AG08395 (cell line): Measurements from ENCODE around the gene ATP2A3.

ENCODE experiments used
- DNase-seq: peaks from one replicate; pipeline ENCODE4 v3.0.0; 2012; ENCODE audit warnings: mixed read lengths, low spot score

Gene ATP2A3

DNA sequence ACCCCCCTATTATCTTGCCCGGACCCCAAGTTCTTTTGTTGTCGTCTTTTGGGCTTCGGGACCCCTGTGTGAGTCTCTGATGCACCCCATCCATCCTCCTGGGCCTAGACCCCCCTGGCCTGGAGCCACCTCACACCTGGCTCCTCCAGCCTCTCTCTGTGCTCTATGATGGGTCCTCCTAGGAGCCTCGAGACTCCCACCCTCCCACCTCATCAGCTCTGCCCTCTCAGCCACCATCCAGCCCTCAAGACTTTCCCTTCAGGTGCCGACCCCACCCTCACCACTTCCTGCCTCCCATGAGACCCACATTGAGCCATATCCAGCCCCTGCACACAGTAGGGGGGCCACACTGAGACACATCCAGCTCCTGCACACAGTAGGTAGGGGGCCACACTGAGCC lies 8.7 kb upstream of the ATP2A3 start:
- DNase-seq = no peak

DNA sequence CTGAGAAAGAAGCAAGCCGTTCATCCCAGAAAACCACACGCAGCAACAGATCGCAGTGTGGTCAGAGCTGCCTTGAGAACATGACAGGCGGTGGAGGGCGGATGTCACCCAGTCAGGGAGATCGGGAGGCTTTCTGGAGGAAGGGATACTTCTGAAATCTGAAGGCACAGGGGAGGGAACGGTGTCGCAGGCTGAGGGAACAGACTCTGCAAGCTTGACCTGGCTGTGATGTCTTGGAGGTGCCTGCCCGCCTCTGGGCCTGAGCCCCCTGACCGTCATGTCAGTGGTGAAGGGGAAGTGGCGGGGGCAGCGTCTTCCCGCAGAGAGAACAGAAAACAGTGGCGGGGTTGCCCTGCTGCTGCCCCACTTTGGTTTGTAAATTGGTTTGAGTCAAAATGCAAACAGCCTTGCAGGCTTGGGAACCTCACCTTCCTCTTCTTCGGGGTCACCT lies 8.1 kb upstream of the ATP2A3 start:
- no peak for DNase-seq

DNA sequence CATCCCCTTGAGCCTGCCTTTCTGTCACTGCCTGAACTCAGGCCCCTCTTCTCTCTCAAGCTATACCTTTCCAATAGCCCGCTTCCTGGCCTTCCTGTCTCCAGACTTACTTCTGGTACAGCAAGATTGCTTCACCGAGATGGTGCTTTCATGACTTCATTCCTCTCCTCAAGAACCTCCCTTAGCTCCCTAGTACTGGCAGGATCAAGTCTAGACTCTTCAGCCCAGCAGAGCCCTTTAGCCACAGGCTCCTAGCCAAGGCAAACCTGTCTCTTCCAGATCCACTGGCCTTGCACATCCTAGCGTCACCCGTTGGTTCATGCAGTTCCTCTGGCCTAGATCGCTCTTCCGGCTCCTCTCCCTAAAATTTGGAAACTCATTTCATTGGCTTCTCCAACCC lies 6.4 kb upstream of the ATP2A3 start:
- DNase-seq = no peak

DNA sequence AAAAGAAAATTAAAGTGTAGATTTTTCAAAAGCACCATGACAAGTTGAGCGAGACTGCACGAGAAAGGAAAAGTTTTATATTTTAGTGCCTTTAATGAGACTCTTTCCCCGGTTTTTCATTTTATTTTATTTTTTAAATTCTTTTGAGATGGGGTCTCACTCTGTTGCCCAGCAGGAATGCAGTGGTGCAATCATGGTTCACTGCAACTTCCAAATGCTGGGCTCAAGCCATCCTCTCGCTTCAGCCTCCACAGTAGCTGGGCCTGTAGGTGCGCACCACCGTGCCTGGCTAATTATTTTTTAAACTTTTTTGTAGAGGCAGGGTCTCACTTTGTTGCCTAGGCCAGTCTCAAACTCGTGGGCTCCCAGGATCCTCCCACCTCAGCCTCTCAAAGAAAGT lies 5.7 kb upstream of the ATP2A3 start:
- DNase-seq = no peak

DNA sequence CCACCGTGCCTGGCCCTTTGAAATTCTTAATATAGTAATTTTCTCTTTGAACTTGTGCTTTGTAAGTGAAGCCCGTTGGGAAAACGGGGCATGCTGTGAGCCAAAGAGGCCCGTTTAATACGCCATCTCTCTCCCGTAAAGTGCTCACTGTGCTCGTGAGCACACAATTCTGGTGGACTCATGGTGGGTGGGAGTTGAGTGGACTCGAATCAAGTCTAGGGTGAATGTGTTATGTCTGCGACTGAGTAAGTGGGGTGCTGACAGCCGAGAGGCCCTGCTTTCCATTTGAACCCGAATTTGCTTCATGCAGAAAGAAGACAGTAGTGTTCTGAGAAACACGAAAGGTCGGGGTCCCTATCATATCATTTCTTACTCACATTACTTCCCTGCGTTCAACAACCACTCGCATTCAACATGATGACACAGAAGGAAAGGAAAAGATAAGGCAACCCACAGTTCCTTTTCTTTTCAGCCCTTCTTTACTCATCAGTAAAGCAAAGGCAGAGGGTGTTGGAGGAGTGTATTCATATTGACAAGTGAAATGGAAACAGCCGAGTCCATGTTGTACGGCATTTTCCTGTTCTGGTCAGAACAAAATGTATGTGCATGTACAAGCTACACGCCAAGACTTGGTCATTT lies 4.8 kb upstream of the ATP2A3 start:
- no peak for DNase-seq

DNA sequence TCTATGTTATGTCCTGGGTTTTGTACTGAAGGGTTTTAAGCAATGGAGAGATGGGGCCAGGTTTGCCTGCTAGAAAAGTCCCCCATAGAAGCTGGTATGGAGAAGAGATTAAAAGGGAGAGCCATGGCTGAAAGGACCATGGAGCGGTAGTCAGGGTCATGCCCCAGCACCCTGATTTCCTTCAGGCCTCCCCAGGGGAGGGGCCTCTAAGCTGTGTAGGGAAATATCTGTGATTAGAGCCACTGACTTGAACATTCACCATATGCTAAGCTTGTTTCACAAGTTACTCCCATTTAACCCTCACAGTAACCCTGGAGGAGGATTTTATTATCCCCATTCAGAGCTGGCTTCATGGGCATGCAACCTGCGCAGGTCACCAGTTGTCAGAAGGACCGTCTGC lies 3.8 kb upstream of the ATP2A3 start:
- no peak for DNase-seq

DNA sequence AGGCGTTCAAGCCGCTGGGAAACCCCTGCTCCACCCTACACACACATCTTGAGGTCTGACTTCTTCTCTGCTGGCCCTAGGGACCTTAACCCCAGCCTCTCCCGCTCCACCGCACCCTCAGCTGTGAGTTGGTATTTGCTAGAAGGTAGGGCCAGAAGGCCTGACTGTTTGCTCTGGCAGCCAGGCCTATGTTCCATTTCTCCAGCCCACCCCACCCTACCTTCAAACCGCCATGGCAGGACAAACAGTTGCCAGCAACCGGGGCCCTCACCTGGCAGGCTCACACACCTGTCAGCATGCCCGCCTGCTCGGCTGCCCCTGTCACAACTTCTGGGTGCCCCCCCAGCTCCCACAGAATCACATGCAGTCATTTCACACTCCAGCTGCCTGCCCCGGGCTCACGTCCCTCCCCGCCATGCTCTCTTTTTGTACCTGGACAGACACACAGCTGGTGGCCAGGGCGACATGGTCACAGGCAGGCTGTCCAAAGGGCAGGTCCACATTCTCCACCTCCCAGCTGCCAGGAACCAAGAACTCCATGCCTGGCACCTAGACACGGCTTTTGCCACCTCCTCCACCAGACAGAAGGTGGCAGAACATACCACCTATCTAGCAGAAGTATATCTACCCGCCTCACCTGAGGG lies 2.6 kb upstream of the ATP2A3 start:
- no peak for DNase-seq

DNA sequence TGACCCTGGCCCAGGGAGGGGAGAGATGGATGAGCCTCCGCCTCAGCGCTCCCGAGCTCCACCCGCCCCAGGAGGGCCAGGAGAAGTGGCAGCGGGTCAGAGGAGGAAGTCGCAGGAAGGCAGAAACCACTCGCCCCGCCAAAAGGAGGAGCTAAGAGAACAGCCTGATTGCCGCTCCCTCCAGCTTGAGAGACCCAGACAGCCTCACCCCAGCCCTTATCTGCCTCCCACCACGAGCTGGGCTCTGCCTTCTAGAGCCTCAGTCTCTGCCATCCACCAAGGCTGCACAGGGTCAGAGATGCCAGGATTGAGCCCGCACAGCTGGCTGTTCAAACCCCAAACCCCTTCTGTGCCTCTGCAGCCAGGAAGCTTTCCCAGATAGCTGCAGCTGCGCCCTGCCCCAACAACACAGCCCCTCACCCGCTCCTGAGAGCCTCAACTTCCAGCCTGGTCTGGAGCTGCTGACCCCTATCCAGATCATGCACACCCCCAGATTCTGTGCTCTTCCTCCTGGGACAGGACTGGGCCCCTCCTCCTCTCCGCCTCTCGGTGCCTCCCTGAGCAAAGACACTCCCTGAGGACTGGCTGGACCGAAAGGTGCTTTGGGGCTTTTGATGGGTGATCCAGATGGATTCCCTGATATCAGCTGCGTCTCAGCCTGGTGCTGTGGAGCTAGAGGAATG lies 1.0 kb upstream of the ATP2A3 start:
- DNase-seq = peak; percentile 55

DNA sequence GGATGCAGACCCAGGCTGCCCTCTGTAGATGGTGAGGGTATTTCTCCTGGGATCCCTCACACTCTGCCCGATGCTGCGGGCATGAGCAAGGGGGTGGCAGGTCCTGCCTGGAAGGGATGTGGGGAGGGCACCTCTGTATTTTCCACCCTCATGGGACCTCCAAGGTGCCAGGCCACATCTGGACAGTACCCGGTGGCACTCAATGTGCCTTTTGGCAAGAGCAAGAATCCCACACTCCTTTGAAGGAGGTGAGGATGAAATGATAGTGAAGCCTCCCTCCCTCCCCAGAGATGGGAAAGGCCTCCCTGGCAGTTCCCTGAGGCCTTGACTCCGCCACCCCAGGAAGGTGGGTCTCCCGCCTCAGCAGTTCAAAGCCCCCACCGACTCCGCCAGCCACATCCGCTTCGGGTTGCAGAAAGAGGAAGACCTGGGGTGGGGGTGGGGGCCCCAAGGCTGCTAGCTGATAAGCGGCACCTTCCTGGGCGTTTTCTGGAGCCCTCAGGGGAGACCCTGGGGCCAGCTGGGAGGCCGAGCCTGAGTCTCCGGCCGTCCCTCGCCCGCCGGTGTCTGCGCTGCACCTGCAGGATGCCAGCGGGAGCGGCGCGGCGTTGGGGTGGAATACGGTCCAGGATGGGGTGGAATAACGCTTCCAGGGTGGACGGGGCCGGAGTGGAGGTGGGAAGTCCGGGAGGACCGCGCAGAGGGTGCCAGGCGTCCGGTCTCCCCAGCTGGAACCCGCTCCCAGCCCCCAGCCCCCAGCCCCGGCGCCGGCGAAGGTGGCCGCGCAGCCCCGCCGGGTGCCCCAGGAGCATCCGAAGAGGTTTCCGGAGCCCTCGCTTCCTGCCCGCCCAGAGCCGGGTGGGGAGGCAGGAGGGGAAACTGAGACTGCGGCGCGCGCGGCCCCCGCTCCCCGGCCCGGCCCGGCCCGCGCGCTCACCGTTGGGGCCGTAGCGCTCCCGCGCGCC lies 718 bp downstream of the ATP2A3 start:
- DNase-seq = no peak

DNA sequence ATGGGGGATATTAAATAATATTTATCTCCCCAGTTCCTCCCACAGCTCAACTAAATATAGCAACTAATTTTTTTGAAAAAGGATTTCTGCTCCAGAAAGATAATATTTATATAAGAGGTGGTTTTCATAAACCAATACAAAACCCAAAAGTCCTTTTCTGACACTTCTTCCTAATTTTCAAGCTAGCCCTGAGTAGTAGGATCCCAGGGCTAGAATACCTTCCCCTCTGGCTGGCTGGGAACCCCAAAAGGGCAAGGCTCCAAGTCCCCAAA lies 1.3 kb downstream of the ATP2A3 start:
- no peak for DNase-seq

DNA sequence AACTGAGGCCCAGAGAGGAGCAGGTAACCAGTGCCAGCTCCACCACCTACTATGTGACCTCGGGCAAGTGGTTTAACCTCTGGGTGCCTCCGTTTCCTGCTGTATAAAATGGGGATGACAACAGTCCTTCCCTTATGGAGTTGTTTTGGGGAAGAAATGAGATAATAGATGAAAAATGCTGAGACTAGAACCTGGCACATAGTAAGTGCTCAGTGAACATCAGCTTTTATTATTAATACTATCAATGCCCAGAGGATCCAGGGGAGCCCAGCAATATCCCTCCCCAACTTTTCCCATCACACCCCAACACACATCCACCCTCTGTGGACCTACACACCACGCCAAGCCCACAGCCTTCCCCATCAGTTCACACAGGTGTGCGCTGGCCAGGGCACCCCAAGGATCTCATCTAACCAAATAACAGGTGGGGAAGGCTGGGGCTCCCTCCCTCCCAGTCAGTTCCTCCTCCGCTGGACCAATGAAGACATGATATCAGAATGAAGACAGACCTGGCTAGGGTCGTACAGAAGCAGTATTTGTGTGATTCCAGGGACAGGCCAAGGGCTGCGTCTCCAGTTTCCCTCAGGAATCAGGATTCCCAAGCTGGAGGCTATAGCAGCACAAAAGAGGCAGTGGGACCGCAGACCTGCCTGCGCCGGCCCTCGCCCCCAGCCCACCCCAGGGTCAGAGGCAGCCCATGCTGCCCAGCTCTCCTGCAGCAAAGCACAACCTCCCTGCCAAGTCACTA lies 1.8 kb downstream of the ATP2A3 start:
- DNase-seq = no peak

DNA sequence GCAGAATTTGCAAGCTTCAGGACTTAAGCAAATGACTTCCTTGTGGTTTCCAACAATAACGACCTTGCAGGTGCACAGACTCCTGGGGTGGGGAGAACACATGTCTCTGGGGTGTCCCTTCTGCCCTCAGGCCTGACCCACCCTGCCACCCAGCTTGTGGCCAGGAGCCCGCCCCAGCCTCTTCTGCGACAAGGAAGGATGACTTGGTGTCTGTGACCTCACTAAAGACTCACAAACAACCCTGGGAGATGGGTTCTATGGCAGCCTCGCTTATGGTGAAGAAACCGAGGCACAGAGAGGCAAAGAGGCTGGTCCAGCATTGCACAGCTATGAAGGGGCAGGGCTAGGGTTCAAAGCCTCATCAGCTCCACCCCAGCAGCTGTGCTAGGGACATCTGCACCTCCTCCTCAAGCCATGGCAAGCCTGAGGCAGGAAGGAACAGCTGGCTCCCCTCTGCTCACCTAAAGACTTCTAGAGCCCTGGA lies 2.6 kb downstream of the ATP2A3 start:
- no peak for DNase-seq

DNA sequence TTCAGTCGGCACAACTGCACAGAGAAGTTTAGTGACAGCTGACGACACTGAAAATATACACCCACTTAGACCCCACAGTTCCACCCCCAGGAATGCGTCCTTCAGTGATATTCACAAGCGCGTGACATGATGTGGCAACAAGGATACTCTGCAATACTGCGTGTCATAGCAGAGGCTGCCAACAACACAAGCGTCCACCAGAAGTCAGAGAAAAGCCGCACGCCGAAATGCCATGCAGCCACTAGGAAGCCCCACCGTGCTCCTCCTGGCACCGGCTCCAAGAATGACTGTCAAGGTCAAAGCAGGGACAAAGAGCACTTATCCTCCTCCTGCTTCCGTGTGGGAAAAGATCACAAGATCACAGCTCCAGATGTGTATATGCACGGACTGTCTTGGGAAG lies 3.5 kb downstream of the ATP2A3 start:
- peak; percentile 60 for DNase-seq

DNA sequence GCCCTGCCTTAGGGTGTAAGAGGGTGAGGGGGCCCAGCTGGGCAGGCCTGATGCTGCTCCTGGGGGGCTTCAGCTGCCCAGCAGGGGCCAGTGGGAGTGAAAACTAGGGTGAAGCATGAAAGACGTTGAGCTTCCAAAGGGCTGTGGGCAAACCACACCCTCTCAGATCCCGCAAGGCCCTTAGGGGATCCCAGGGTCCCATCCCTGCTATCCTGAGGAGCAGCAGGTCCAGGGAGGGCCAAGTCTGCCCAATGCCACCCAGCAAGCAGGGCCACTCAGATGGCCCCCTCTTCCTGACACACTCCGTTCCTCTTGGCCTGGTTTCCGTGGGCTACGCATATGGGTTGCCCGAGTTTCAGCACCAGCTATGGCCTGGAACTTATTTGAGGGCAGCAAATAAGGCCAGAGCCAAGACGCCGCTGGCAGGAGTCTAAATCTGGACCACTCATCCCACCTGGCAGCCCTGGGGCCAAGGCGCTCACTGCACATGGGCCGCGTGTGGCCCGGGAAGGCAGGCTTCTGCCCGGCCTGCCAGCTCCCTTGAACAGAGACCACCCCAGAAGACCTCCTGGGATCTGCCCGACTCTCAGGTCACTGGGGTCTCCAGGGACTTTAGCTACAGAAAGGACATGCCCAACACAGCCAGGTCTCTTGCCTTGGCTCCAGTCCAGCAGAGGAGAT lies 4.2 kb downstream of the ATP2A3 start:
- no peak for DNase-seq

DNA sequence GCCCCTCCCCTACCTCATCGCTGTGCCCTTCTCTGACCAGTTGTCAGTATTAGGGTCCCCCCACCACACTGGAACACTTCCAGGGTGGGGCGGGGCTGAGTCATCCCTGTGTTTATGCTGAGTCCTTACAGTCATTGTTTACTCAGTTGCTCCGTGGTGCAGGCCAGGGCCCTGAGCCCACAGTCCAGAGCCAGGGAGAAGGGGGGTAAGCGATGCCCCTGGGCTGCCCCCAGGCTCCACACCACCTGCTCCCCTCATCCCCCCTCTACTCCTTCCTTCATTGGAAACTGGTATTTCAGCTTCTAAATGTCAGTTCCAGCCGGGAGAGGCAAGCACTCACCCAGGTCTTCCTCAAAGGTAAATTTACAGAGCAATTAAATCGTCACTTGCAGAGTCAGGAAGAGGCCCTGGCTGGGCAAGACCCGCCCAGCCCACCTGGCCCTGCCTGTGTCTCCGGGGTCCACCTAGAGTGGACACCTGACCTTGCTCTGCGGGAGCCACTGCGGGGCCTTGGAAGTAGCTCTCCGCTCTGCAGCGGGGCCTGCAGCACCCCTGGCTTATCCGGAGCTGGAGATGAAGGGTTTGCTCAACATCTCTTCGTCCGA lies 4.8 kb downstream of the ATP2A3 start:
- peak; percentile 54 for DNase-seq

DNA sequence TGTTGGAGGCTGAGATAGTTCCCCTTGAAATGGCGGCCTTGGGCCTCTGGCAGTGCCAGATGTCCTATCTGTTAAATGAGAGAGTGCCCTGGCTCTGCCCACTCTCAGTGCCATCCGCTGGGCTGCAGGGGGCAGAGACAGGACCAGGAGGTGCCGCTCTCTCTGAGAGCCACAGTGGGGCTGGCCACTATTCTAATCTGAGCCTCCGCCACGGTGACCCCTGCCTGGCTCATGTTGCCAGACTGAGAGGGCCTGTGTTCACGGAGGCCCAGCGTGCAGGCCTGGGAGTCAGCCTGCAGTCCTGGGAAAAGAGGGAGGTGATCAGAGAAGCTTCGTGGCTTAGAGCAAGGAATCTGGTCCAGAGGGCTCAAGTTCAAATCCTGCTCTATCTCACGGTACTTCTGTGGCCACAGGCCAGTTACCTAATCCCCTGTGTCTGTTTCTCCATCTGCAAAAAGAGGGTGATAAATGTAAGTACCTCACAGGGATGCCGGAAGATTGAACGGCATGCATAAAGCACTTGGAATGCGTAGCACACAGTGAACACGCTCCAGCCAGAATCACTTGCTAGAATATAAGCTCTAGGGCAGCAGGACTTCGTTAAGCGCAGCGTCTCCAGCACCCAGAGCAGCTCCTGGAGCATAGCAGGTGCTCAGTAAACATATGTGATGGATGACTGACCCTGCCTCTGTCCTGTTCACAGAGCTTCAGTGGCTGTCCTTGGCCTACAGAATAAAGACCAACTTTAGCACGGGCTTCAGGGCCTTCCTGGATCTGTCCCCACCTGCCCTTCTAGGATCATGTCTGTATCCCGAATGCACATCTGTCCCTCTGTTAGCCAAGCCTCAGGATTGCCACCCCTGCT lies 6.3 kb downstream of the ATP2A3 start:
- DNase-seq = no peak

DNA sequence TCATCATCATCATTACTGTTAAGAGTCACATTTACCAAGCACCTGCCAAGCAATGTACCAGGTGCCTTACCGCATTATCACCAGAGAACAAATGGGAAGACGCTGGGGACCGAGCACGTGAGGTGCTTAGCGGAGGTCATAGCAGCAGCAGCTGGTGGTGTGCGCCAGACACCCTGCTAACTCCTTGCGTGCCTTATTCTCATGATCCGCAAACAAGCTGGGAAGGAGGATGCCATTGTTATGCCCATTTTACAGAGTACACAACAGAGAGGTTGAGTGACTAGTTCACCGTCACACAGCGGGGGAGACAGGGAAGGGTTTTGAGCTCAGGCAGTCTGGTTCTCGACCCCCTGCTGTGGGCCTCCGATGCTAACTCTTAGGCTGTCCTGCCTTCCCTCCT lies 7.3 kb downstream of the ATP2A3 start:
- no peak for DNase-seq

DNA sequence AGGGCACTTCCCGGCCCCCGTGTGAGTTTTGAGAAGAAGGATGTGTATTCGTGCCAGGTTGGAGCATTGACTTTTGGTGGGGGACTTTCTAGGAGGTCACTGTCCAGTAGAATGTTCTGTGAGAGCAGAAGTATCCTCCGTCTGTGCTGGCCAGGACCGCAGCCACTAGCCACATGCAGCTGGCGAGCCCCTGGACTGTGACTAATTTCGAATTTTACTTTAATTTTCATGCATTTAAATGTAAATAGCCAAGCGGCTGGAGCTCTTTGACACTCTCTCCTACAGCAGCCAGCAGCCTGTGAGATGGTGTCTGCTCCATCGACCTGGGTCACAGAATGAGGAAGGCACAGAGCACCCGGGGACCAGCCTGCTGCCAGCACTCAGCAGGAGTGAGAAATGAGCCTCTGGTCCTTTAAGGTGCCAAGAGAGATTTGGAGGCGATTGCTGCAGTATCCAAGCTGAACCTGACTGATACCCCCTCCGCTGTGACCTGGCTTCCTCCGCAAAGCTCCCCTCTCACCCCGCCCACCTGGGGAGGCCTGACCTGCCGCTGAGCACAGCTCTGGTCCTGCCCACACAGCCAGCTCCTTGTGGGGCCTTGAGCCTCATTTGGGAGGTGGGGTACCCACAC lies 7.8 kb downstream of the ATP2A3 start:
- DNase-seq = no peak

DNA sequence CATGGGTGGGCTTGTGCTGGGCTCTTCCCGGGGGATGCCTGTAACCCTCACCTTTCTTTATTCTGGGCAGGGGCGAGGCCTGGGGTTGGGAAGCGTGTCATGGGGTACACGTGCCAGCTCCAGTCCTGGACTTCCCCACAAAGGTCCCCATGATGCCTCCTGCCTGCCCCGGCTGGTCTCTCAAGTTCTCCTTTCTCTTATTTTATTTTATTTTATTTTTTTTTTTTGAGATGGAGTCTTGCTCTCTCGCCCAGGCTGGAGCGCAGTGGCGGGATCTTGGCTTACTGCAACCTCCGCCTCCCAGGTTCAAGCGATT lies 8.6 kb downstream of the ATP2A3 start:
- no peak for DNase-seq
